Thymus (tissue), 11 donors: ENCODE data around the gene SBF1. TPM values are rescaled to one million over a fixed set of nuclear protein-coding genes. Genes with fewer than 3 reads are reported as not detected.

Source experiments
- DNase-seq, 9 donors: peaks; one replicate each; pipeline ENCODE4 v3.0.0-alpha.2; 2013; ENCODE audit warnings: low spot score in 9 of 9, low read depth in 6 of 9, missing footprints in 1 of 9
- H3K27ac ChIP-seq, 2 donors: one replicate each; pipeline ENCODE4 v1.5.1; 2013; ENCODE audit warnings: control low read depth in 1 of 2, low read depth in 1 of 2, low read length in 1 of 2, mild to moderate bottlenecking in 1 of 2, moderate library complexity in 1 of 2
- H3K27me3 ChIP-seq, 2 donors: one replicate each; pipeline ENCODE4 v1.5.1; 2013; ENCODE audit warnings: low read length in 1 of 2; ENCODE audit not compliant: control insufficient read depth in 2 of 2, insufficient read depth in 1 of 2
- H3K36me3 ChIP-seq, 2 donors: one replicate each; pipeline ENCODE4 v1.5.1; 2013; ENCODE audit warnings: low read length in 1 of 2, mild to moderate bottlenecking in 1 of 2, moderate library complexity in 1 of 2; ENCODE audit not compliant: control insufficient read depth in 2 of 2, insufficient read depth in 2 of 2
- H3K4me1 ChIP-seq, 2 donors: one replicate each; pipeline ENCODE4 v1.5.1; 2013; ENCODE audit warnings: low read length in 2 of 2; ENCODE audit not compliant: control insufficient read depth in 2 of 2, insufficient read depth in 2 of 2
- H3K4me3 ChIP-seq, 2 donors: one replicate each; pipeline ENCODE4 v1.5.1; 2013; ENCODE audit warnings: low read length in 2 of 2, control low read depth in 1 of 2, mild to moderate bottlenecking in 1 of 2
- H3K9me3 ChIP-seq, 2 donors: one replicate each; pipeline ENCODE4 v1.5.1; 2013; ENCODE audit warnings: low read length in 1 of 2, mild to moderate bottlenecking in 1 of 2; ENCODE audit not compliant: control insufficient read depth in 2 of 2, insufficient read depth in 1 of 2
- WGBS: extraction: QIAGEN DNeasy Blood & Tissue Kit; methylation state at CpG from one replicate; pipeline ENCODE4 v1.1.7; 2013; 5-methylcytosine and 5-hydroxymethylcytosine counted together
- polyA plus RNA-seq: library from polyadenylated mRNA; stranded (reverse); fragments of 200-250 nt; gene quantifications from one replicate; pipeline ENCODE4 v1.2.3, GENCODE V29; 2013
- total RNA-seq: library from RNA; stranded (reverse); fragments of 120-200 nt; gene quantifications from one replicate; pipeline ENCODE4 v1.2.4, GENCODE V29; 2013
- donor health status: healthy.

SBF1 gene
- total and polyA plus RNA-seq, 2 donors = 56.7 to 88.2 TPM

DNA sequence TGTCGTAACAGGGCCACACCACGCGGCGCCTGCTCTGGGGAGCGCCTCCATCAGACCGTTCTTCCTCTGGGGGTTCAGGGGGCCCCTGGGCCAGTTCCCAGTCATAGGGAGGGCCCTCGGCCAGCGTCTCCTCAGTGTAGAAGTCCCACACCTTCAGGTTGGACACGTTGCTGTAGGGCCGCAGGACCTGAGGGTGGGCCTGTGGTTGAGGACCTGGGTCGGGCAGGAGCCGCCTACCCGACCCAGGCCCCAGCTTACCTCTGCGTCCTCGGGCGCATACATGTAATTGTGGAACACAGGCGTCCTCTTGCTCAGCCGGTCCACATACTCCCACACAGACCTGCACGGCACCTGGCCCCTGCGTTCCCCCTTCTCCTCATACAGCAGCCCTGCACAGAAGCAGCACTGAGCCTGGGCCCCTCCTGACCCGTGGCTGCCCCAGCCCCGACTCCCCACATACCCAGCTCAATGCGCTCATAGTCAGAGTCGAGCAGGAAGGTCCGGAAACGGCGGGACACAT is 20.2 kb downstream of the SBF1 start:
- Histone ChIP-seq H3K4me3 (no peak overlapping the region), H3K27ac (no peak overlapping the region), H3K9me3 (no peaks in the 10 kb centered on the region), H3K4me1 (peaks cover 0 to 4% of the 10 kb centered on the region in 2 donors), H3K27me3 (no peaks in the 10 kb centered on the region), H3K36me3 (peaks cover 86 to 90% of the 10 kb centered on the region in 2 donors)
- WGBS = 97% methylated on average over 27 of the region's 27 CpGs
- DNase-seq = no peak

GRCh38 chr22:50452649-50453048 is 22.2 kb downstream of the SBF1 start:
- no peak for DNase-seq
- no peak overlapping the region for H3K27ac ChIP-seq

GRCh38 chr22:50447576-50448551 is 27.0 kb downstream of the SBF1 start:
- Histone ChIP-seq H3K36me3 (peaks cover 76 to 86% of the 10 kb centered on the region in 2 donors), H3K4me3 (no peak overlapping the region), H3K4me1 (peaks cover 0 to 21% of the 10 kb centered on the region in 2 donors), H3K27ac (no peak overlapping the region), H3K9me3 (no peaks in the 10 kb centered on the region), H3K27me3 (no peaks in the 10 kb centered on the region)
- WGBS = 98% methylated on average over 27 of the region's 27 CpGs
- no peak for DNase-seq

More at GRCh38 chr22:50452649-50453048, 22.2 kb downstream of the SBF1 start:
- WGBS = over 99% methylated on average over 5 of the region's 5 CpGs
- H3K9me3 ChIP-seq = no peaks in the 10 kb centered on the region
- no peaks in the 10 kb centered on the region for H3K27me3 ChIP-seq
- no peak overlapping the region for H3K4me3 ChIP-seq
- peaks cover 0 to 4% of the 10 kb centered on the region in 2 donors for H3K4me1 ChIP-seq
- peaks cover 86 to 87% of the 10 kb centered on the region in 2 donors for H3K36me3 ChIP-seq

GRCh38 chr22:50446708-50447575 is 27.9 kb downstream of the SBF1 start:
- Histone ChIP-seq H3K36me3 (peaks cover 75 to 83% of the 10 kb centered on the region in 2 donors), H3K27ac (no peak overlapping the region), H3K4me3 (no peak overlapping the region), H3K9me3 (no peaks in the 10 kb centered on the region), H3K4me1 (peaks cover 0 to 21% of the 10 kb centered on the region in 2 donors), H3K27me3 (no peaks in the 10 kb centered on the region)
- DNase-seq = no peak
- WGBS = 98% methylated on average over 54 of the region's 54 CpGs

DNA sequence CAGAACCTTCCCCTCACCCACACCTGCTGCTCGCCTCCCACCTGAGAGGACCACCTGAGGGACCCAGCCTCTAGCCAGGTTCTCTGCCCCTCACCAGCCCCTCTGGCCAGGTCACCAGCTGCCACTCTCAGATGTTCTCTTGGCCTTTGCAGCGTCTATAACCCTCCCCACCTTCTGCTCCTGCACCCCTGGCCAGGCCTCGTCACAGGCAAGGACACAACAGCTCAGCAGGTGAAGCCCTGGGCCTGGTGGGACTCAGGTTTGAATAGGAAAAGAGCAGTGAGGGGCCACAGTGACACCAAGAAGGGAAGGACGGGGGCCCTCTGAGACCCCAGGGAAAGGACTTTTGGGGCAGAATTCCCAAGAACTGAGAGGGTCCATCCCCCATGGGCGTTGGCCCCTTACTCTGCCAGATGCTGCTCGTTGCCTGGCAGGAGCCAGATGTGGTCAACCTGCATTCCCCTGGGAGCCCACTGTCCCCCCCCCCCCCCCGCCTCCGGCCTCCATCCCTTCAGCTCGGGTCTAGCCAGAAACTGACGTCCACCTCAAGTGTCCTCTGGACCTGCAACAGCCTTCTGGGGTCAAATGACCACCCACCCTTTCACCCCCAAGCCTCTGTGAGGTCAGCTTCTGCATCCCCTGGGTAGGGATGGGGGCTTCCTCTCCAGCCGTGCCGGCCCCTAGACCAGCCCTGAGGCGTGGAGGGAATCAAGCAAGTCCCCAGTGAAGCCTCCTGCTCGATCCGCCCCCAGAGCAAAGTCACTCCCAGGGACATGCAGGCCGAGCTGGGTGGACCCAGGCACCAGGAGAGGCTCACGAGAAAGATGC is 28.7 kb downstream of the SBF1 start:
- 92% methylated on average over 17 of the region's 17 CpGs for WGBS
- DNase-seq = no peak
- H3K27ac ChIP-seq = no peak overlapping the region

GRCh38 chr22:50445071-50445879 is 29.6 kb downstream of the SBF1 start:
- no peaks in the 10 kb centered on the region for H3K9me3 ChIP-seq
- DNase-seq = peak in 5 of 9 donors; percentile 10 to 71 (median 48)
- H3K4me1 ChIP-seq = peaks cover 0 to 21% of the 10 kb centered on the region in 2 donors
- WGBS = 66% methylated on average over 30 of the region's 30 CpGs
- peak overlapping the region in 1 of 2 donors; percentile 58 for H3K27ac ChIP-seq
- no peaks in the 10 kb centered on the region for H3K27me3 ChIP-seq
- peaks cover 79 to 89% of the 10 kb centered on the region in 2 donors for H3K36me3 ChIP-seq
- no peak overlapping the region for H3K4me3 ChIP-seq

More for the DNA sequence above, 28.7 kb downstream of the SBF1 start:
- no peaks in the 10 kb centered on the region for H3K27me3 ChIP-seq
- no peaks in the 10 kb centered on the region for H3K9me3 ChIP-seq
- no peak overlapping the region for H3K4me3 ChIP-seq
- peaks cover 0 to 21% of the 10 kb centered on the region in 2 donors for H3K4me1 ChIP-seq
- peaks cover 79 to 83% of the 10 kb centered on the region in 2 donors for H3K36me3 ChIP-seq

- DNase-seq = no peak
- 91% methylated on average over 5 of the region's 5 CpGs for WGBS
- H3K4me1 ChIP-seq = peaks cover 0 to 17% of the 10 kb centered on the region in 2 donors
Observed at GRCh38 chr22:50444663-50445062, 30.2 kb downstream of the SBF1 start.

More at GRCh38 chr22:50444663-50445062, 30.2 kb downstream of the SBF1 start:
- H3K4me3 ChIP-seq = no peak overlapping the region
- H3K9me3 ChIP-seq = no peaks in the 10 kb centered on the region
- H3K27ac ChIP-seq = peak overlapping the region in 1 of 2 donors; percentile 58
- peaks cover 79 to 90% of the 10 kb centered on the region in 2 donors for H3K36me3 ChIP-seq
- H3K27me3 ChIP-seq = no peaks in the 10 kb centered on the region
